ENCODE measurements around the gene HKDC1. TPM values are rescaled to one million over a fixed set of nuclear protein-coding genes. Genes with fewer than 3 reads are reported as not detected.

The HKDC1 gene
- polyA plus RNA-seq, 2 of the 4 experiments (the other 2 are of a cell fraction), result 32.5 to 32.8 TPM

GRCh38 chr10:69222157-69223027, 2.3 kb downstream of the HKDC1 start:
- no peaks in the 10 kb centered on the region for H3K9me3 ChIP-seq
- ChIA-PET CTCF (interaction anchor here (0.6 to 1.5 kb wide), 17 partner anchors 9 to 694 kb away, joined by 3 to 7 read pairs (median 4); no protein-coding TSS in a partner anchor), POLR2A (interaction anchor here (0.6 to 0.9 kb wide), 2 partner anchors 42 to 186 kb away, joined by 3 read pairs; partner anchors contain the start of gene SUPV3L1)
- peak; percentile 43; the same call in 2 of the 3 replicates for TF ChIP-seq SMC3 (IDR thresholded peaks at IDR 0.05)
- TF ChIP-seq RAD21 (conservative IDR thresholded peaks at IDR 0.05 in 1 of 2, IDR thresholded peaks at IDR 0.05 in 1 of 2), result peak; percentile 41 to 48; a peak in 4 of 5 replicates
- no peak for TF ChIP-seq GATA3 (IDR thresholded peaks at IDR 0.05; ENCODE audit: borderline replicate concordance)
- no peak for TF ChIP-seq MAZ (IDR thresholded peaks at IDR 0.05; ENCODE audit: borderline replicate concordance, low read depth, low read length)
- TF ChIP-seq, protein P1, sequence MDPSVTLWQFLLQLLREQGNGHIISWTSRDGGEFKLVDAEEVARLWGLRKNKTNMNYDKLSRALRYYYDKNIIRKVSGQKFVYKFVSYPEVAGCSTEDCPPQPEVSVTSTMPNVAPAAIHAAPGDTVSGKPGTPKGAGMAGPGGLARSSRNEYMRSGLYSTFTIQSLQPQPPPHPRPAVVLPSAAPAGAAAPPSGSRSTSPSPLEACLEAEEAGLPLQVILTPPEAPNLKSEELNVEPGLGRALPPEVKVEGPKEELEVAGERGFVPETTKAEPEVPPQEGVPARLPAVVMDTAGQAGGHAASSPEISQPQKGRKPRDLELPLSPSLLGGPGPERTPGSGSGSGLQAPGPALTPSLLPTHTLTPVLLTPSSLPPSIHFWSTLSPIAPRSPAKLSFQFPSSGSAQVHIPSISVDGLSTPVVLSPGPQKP (IDR thresholded peaks at IDR 0.05; ENCODE audit: low read depth, low read length), result no peak
- 0 out of 2 replicates have a peak, but pooled peaks have one; percentile 23 for TF ChIP-seq E2F6 (IDR thresholded peaks at IDR 0.05; ENCODE audit: borderline replicate concordance, low read depth)
- peak; percentile 61 for TF ChIP-seq USF2 (IDR thresholded peaks at IDR 0.05)
- TF ChIP-seq, protein P2, sequence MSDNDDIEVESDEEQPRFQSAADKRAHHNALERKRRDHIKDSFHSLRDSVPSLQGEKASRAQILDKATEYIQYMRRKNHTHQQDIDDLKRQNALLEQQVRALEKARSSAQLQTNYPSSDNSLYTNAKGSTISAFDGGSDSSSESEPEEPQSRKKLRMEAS (IDR thresholded peaks at IDR 0.05), result peak; percentile 84
- TF ChIP-seq CTCF (IDR thresholded peaks at IDR 0.05), result peak; percentile 75
- peak; percentile 35 for TF ChIP-seq MAFK (IDR thresholded peaks at IDR 0.05; ENCODE audit: partially characterized antibody)
- TF ChIP-seq, protein P3, sequence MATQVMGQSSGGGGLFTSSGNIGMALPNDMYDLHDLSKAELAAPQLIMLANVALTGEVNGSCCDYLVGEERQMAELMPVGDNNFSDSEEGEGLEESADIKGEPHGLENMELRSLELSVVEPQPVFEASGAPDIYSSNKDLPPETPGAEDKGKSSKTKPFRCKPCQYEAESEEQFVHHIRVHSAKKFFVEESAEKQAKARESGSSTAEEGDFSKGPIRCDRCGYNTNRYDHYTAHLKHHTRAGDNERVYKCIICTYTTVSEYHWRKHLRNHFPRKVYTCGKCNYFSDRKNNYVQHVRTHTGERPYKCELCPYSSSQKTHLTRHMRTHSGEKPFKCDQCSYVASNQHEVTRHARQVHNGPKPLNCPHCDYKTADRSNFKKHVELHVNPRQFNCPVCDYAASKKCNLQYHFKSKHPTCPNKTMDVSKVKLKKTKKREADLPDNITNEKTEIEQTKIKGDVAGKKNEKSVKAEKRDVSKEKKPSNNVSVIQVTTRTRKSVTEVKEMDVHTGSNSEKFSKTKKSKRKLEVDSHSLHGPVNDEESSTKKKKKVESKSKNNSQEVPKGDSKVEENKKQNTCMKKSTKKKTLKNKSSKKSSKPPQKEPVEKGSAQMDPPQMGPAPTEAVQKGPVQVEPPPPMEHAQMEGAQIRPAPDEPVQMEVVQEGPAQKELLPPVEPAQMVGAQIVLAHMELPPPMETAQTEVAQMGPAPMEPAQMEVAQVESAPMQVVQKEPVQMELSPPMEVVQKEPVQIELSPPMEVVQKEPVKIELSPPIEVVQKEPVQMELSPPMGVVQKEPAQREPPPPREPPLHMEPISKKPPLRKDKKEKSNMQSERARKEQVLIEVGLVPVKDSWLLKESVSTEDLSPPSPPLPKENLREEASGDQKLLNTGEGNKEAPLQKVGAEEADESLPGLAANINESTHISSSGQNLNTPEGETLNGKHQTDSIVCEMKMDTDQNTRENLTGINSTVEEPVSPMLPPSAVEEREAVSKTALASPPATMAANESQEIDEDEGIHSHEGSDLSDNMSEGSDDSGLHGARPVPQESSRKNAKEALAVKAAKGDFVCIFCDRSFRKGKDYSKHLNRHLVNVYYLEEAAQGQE (IDR thresholded peaks at IDR 0.05), result no peak
- no peak for TF ChIP-seq ATOH8 (CRISPR knock-in tag; IDR thresholded peaks at IDR 0.05; ENCODE audit: low read depth)
- TF ChIP-seq NPAS2 (CRISPR knock-in tag; IDR thresholded peaks at IDR 0.05; ENCODE audit: borderline replicate concordance), result no peak
- ATAC-seq, result peak; percentile 72 to 78
- H3K27ac ChIP-seq, result peak overlapping the region; percentile 81 to 91
- 36% methylated on average over 9 of the region's 11 CpGs for WGBS (ENCODE audit: missing lambda C conversion rate)
- peak; percentile 66 to 73 for DNase-seq (ENCODE audit: low read depth in 1 of 2, low spot score in 1 of 2)
- no peak for FAIRE-seq
- peaks cover 62% of the 10 kb centered on the region for H3K4me1 ChIP-seq
- H3K4me2 ChIP-seq, result peak overlapping the region; percentile 77
- H3K4me3 ChIP-seq, result peak overlapping the region; percentile 55; the same call in 2 of the 3 replicates
